PFSK-1 (cell line): Measurements from ENCODE around the gene CMYA5.

Experiments
- FOXP2 ChIP-seq: optimal IDR thresholded peaks from 2 replicates; pipeline ENCODE3; 2011; ENCODE audit warnings: borderline replicate concordance, control low read depth, inconsistent platforms; ENCODE audit not compliant: insufficient read depth; ENCODE audit errors: extremely low read length, extremely low read depth
- POLR2AphosphoS5 ChIP-seq: IDR thresholded peaks from 2 replicates; pipeline ENCODE4 v1.6.1; 2012; ENCODE audit warnings: low read depth, mild to moderate bottlenecking, control low read depth, low read length, moderate library complexity
- REST ChIP-seq, 2 experiments: IDR thresholded peaks; 2 replicates each; pipeline versions ENCODE4 v1.6.1 to v1.8.0; 2011 to 2012; ENCODE audit warnings: low read depth in 2 of 2, low read length in 2 of 2, control low read depth in 1 of 2, inconsistent platforms in 1 of 2, mild to moderate bottlenecking in 1 of 2, moderate library complexity in 1 of 2; ENCODE audit not compliant: insufficient read depth in 1 of 2
- SIN3A ChIP-seq: IDR thresholded peaks from 2 replicates; pipeline ENCODE4 v1.6.1; 2012; ENCODE audit warnings: mild to moderate bottlenecking, low read length, moderate library complexity, borderline replicate concordance; ENCODE audit not compliant: insufficient read depth
- TAF1 ChIP-seq: IDR thresholded peaks from 2 replicates; pipeline ENCODE4 v1.6.1; 2012; ENCODE audit warnings: low read length, control low read depth, borderline replicate concordance; ENCODE audit not compliant: insufficient read depth

GRCh38 chr5:79687889-79688288 is 1.7 kb upstream of the CMYA5 start:
- TF ChIP-seq REST (IDR thresholded peaks at IDR 0.05; ENCODE audit: insufficient read depth in 1 of 2, low read depth in 2 of 2, low read length in 2 of 2) (no peak), TAF1 (no peak), SIN3A (no peak), POLR2AphosphoS5 (no peak), FOXP2 (no peak)
